MM.1S (cell line): Measurements from ENCODE around the gene BCAP31.

Source experiments
- DNase-seq: peaks from one replicate; pipeline ENCODE4 v3.0.0-alpha.2; 2015
- H2AFZ ChIP-seq: fragments of 300-600 bp; sonication (generic); 2 replicates; pipeline ENCODE4 v1.6.0; 2016; ENCODE audit warnings: antibody characterized with exemption, low read length
- H3F3A ChIP-seq: fragments of 300-600 bp; sonication (generic); 2 replicates; pipeline ENCODE4 v1.6.1; 2016; ENCODE audit warnings: mild to moderate bottlenecking, antibody characterized with exemption, low read length, moderate library complexity, mixed read lengths; ENCODE audit not compliant: insufficient read depth
- H3K27ac ChIP-seq: fragments of 300-600 bp; sonication (generic); 2 replicates; pipeline ENCODE4 v1.5.1; 2016; ENCODE audit warnings: mild to moderate bottlenecking, low read length
- H3K27me3 ChIP-seq: fragments of 300-600 bp; sonication (generic); replicated peaks from 2 replicates; pipeline ENCODE4 v1.6.0; 2016; ENCODE audit warnings: low read length; ENCODE audit not compliant: insufficient read depth
- H3K36me3 ChIP-seq: fragments of 300-600 bp; sonication (generic); replicated peaks from 2 replicates; pipeline ENCODE4 v1.6.1; 2016; ENCODE audit warnings: mild to moderate bottlenecking, low read length, mixed read lengths; ENCODE audit not compliant: insufficient read depth
- H3K4me1 ChIP-seq: fragments of 300-600 bp; sonication (generic); 2 replicates; pipeline ENCODE4 v1.6.1; 2016; ENCODE audit warnings: low read length, mixed read lengths
- H3K4me2 ChIP-seq: fragments of 300-600 bp; sonication (generic); 2 replicates; pipeline ENCODE4 v1.6.0; 2016; ENCODE audit warnings: low read depth, low read length
- H3K4me3 ChIP-seq: fragments of 300-600 bp; sonication (generic); 2 replicates; pipeline ENCODE4 v1.5.1; 2016; ENCODE audit warnings: low read length, mixed read lengths
- H3K79me2 ChIP-seq: fragments of 300-600 bp; sonication (generic); 2 replicates; pipeline ENCODE4 v1.6.1; 2016; ENCODE audit warnings: mixed run types, low read length, mixed read lengths
- H3K9ac ChIP-seq: fragments of 300-600 bp; sonication (generic); 2 replicates; pipeline ENCODE4 v1.6.1; 2016; ENCODE audit warnings: low read length, mixed read lengths
- H3K9me2 ChIP-seq: fragments of 300-600 bp; sonication (generic); replicated peaks from 2 replicates; pipeline ENCODE4 v1.6.1; 2016; ENCODE audit warnings: mild to moderate bottlenecking, low read length, mixed read lengths; ENCODE audit not compliant: insufficient read depth
- H3K9me3 ChIP-seq: fragments of 300-600 bp; sonication (generic); replicated peaks from 2 replicates; pipeline ENCODE4 v1.6.1; 2016; ENCODE audit warnings: mild to moderate bottlenecking, low read length, mixed read lengths; ENCODE audit not compliant: insufficient read depth
- H4K20me1 ChIP-seq: fragments of 300-600 bp; sonication (generic); 2 replicates; pipeline ENCODE4 v1.6.1; 2016; ENCODE audit warnings: mild to moderate bottlenecking, low read length, moderate library complexity, mixed read lengths; ENCODE audit not compliant: insufficient read depth
- EZH2 ChIP-seq: fragments of 300-600 bp; sonication (generic); optimal IDR thresholded peaks from 2 replicates; pipeline ENCODE3; 2017; ENCODE audit warnings: low read depth, mild to moderate bottlenecking, antibody characterized with exemption, low read length, mixed read lengths
- EZH2phosphoT487 ChIP-seq: fragments of 300-600 bp; sonication (generic); IDR thresholded peaks from 2 replicates; pipeline ENCODE4 v1.6.1; 2018; ENCODE audit warnings: antibody characterized with exemption, low read length
- TF ChIP-seq, protein P1 (sequence below): fragments of 300-600 bp; sonication (generic); IDR thresholded peaks from 2 replicates; pipeline ENCODE4 v1.5.1; 2016; ENCODE audit warnings: antibody characterized with exemption, low read length, mixed read lengths

The BCAP31 gene

DNA sequence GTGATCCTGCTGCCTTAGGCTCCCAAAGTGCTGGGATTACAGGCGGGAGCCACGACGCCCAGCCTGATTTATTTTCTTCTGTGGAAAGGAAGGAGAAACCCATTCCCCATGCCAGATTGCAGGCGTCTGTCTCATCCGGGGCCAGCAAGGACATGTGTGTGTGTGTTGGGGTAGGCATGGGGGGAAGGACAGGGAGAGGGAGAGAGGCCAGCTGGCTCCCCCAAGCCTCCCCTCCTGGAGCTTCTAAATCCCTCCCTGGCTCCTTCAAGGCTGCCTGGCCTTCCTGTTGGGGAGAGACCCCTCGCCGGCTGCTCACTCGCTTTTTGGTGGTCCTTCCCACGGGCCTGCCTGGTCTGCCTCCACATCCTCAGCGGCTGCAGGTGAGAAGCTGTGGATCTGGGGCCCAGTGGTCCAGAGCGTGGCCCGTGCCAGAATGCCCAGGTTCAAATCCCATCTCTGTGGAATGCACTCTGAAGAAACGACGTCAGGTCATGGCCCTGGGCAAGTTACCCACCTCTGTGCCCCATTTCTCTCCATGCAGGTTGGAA is 38.5 kb upstream of the BCAP31 start:
- TF ChIP-seq EZH2phosphoT487 (no peak), EZH2 (no peak)
- TF ChIP-seq, protein P1, sequence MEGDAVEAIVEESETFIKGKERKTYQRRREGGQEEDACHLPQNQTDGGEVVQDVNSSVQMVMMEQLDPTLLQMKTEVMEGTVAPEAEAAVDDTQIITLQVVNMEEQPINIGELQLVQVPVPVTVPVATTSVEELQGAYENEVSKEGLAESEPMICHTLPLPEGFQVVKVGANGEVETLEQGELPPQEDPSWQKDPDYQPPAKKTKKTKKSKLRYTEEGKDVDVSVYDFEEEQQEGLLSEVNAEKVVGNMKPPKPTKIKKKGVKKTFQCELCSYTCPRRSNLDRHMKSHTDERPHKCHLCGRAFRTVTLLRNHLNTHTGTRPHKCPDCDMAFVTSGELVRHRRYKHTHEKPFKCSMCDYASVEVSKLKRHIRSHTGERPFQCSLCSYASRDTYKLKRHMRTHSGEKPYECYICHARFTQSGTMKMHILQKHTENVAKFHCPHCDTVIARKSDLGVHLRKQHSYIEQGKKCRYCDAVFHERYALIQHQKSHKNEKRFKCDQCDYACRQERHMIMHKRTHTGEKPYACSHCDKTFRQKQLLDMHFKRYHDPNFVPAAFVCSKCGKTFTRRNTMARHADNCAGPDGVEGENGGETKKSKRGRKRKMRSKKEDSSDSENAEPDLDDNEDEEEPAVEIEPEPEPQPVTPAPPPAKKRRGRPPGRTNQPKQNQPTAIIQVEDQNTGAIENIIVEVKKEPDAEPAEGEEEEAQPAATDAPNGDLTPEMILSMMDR, result no peak
- no peak for DNase-seq
- no peak overlapping the region for H3K4me2 ChIP-seq
- H3K79me2 ChIP-seq, result no peaks in the 10 kb centered on the region
- no peaks in the 10 kb centered on the region for H3K36me3 ChIP-seq
- no peaks in the 10 kb centered on the region for H3K4me1 ChIP-seq
- no peaks in the 10 kb centered on the region for H3K9me2 ChIP-seq
- H3K4me3 ChIP-seq, result no peak overlapping the region
- H3F3A ChIP-seq, result no peaks in the 10 kb centered on the region
- H3K9ac ChIP-seq, result no peak overlapping the region
- H4K20me1 ChIP-seq, result no peaks in the 10 kb centered on the region
- no peak overlapping the region for H2AFZ ChIP-seq
- H3K9me3 ChIP-seq, result no peaks in the 10 kb centered on the region
- H3K27me3 ChIP-seq, result no peaks in the 10 kb centered on the region
- H3K27ac ChIP-seq, result no peak overlapping the region

DNA sequence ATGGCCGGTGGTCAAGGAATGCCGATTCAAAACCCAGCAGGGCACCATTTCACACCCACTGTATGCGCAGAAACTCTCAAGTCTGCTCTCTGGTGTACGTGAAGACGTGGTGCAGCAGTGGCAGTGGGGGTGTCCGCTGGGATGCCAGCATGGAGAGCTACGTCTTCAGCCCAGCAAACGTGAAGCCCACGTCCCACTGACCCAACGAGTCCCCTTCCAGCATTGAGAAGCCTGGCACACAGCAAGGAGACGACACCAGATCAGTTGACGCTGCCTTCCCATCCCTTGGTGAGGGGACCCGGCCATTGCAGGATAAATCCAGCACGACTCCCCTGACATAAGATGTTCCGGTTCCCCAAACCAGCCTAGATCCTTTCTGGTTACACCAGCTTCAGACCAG is 37.7 kb upstream of the BCAP31 start:
- Histone ChIP-seq H4K20me1 (no peaks in the 10 kb centered on the region), H3K36me3 (no peaks in the 10 kb centered on the region), H3F3A (no peaks in the 10 kb centered on the region), H2AFZ (no peak overlapping the region), H3K27ac (no peak overlapping the region), H3K4me2 (no peak overlapping the region), H3K4me1 (no peaks in the 10 kb centered on the region), H3K27me3 (no peaks in the 10 kb centered on the region), H3K9ac (no peak overlapping the region), H3K9me2 (no peaks in the 10 kb centered on the region), H3K9me3 (no peaks in the 10 kb centered on the region), H3K4me3 (no peak overlapping the region), H3K79me2 (no peaks in the 10 kb centered on the region)
- TF ChIP-seq, protein P1, result no peak
- TF ChIP-seq EZH2phosphoT487 (no peak), EZH2 (no peak)
- no peak for DNase-seq

DNA sequence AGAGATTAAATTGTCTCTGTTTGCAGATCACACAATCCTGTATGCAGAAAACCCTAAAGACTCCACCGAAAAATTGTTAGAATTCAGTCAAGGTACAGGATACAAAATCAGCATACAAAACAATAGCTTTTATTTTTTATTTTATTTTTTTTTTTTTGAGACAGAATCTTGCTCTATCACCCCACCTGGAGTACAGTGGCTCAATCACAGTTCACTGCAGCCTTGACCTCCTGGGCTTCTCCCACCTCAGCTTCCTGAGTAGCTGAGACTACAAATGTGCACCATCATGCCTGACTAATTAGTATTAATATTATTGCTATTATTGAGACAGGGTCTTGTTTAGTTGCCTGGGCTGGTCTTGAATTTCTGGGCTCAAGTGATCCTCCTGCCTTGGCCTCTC is 30.9 kb upstream of the BCAP31 start:
- no peak for DNase-seq

More for the DNA sequence above, 30.9 kb upstream of the BCAP31 start:
- no peaks in the 10 kb centered on the region for H3K9me2 ChIP-seq
- no peaks in the 10 kb centered on the region for H3K27me3 ChIP-seq
- H3K4me1 ChIP-seq, result no peaks in the 10 kb centered on the region
- H3K4me3 ChIP-seq, result no peak overlapping the region
- no peak overlapping the region for H3K27ac ChIP-seq
- H3K36me3 ChIP-seq, result no peaks in the 10 kb centered on the region
- H3K9ac ChIP-seq, result no peak overlapping the region
- no peaks in the 10 kb centered on the region for H3K9me3 ChIP-seq
- TF ChIP-seq EZH2phosphoT487, result no peak
- TF ChIP-seq, protein P1, result no peak
- TF ChIP-seq EZH2, result no peak
- no peaks in the 10 kb centered on the region for H4K20me1 ChIP-seq
- H3K4me2 ChIP-seq, result no peak overlapping the region
- no peaks in the 10 kb centered on the region for H3F3A ChIP-seq
- no peaks in the 10 kb centered on the region for H3K79me2 ChIP-seq
- H2AFZ ChIP-seq, result no peak overlapping the region
